OCI-LY1 (cell line): ENCODE measurements around the gene DNAH8.

Source experiments
- H2AFZ ChIP-seq: fragments of 200-600 bp; sonication (generic), shearing (Covaris generic); 2 replicates; pipeline ENCODE4 v1.6.0; 2014; ENCODE audit warnings: antibody characterized with exemption, mild to moderate bottlenecking, low read length
- H3F3A ChIP-seq: fragments of 200-600 bp; sonication (generic), shearing (Covaris generic); 2 replicates; pipeline ENCODE4 v1.6.0; 2014; ENCODE audit warnings: mild to moderate bottlenecking, antibody characterized with exemption, low read length, moderate library complexity; ENCODE audit not compliant: insufficient read depth
- H3K27ac ChIP-seq: fragments of 200-600 bp; sonication (generic); 2 replicates; pipeline ENCODE4 v1.5.1; 2014; ENCODE audit warnings: low read length, mixed run types, mild to moderate bottlenecking, low read depth; ENCODE audit not compliant: poor library complexity, severe bottlenecking
- H3K27me3 ChIP-seq: fragments of 200-600 bp; sonication (generic); 2 replicates; pipeline ENCODE4 v1.6.0; 2014; ENCODE audit warnings: antibody characterized with exemption, mild to moderate bottlenecking, low read length, moderate library complexity; ENCODE audit not compliant: insufficient read depth
- H3K36me3 ChIP-seq: fragments of 200-600 bp; sonication (generic); 2 replicates; pipeline ENCODE4 v1.6.1; 2014; ENCODE audit warnings: mild to moderate bottlenecking, antibody characterized with exemption, low read length, moderate library complexity, mixed read lengths; ENCODE audit not compliant: insufficient read depth
- H3K4me1 ChIP-seq: fragments of 200-600 bp; sonication (generic); 2 replicates; pipeline ENCODE4 v1.5.1; 2014; ENCODE audit warnings: mild to moderate bottlenecking, low read length, moderate library complexity; ENCODE audit not compliant: insufficient read depth, severe bottlenecking
- H3K4me2 ChIP-seq: fragments of 200-600 bp; sonication (generic), shearing (Covaris generic); 2 replicates; pipeline ENCODE4 v1.6.1; 2014; ENCODE audit warnings: low read length
- H3K4me3 ChIP-seq: fragments of 200-600 bp; sonication (generic); 2 replicates; pipeline ENCODE4 v1.5.1; 2014; ENCODE audit warnings: low read length, low read depth, mild to moderate bottlenecking, mixed read lengths; ENCODE audit not compliant: poor library complexity, severe bottlenecking
- H3K79me2 ChIP-seq: fragments of 200-600 bp; shearing (Covaris generic); 2 replicates; pipeline ENCODE4 v1.6.1; 2016; ENCODE audit warnings: mixed run types, low read length, mixed read lengths; ENCODE audit not compliant: insufficient read depth
- H3K9ac ChIP-seq: fragments of 200-600 bp; sonication (generic), shearing (Covaris generic); 2 replicates; pipeline ENCODE4 v1.6.1; 2014; ENCODE audit warnings: mild to moderate bottlenecking, low read length, mixed read lengths
- H3K9me2 ChIP-seq: fragments of 200-600 bp; sonication (generic), shearing (Covaris generic); 2 replicates; pipeline ENCODE4 v1.6.1; 2014; ENCODE audit warnings: low read depth, mild to moderate bottlenecking, low read length, mixed read lengths
- H3K9me3 ChIP-seq: fragments of 200-600 bp; shearing (Covaris generic); 2 replicates; pipeline ENCODE4 v1.6.1; 2014; ENCODE audit warnings: low read length, mixed read lengths
- H4K20me1 ChIP-seq: fragments of 200-600 bp; sonication (generic), shearing (Covaris generic); 2 replicates; pipeline ENCODE4 v1.6.0; 2016; ENCODE audit warnings: mild to moderate bottlenecking, low read length; ENCODE audit not compliant: insufficient read depth
- CTCF ChIP-seq: fragments of 200-600 bp; sonication (generic), shearing (Covaris generic); IDR thresholded peaks from 2 replicates; pipeline ENCODE4 v1.5.1; 2017; ENCODE audit warnings: mild to moderate bottlenecking, antibody characterized with exemption, low read length, moderate library complexity, mixed read lengths
- EZH2 ChIP-seq: fragments of 200-600 bp; sonication (generic), shearing (Covaris generic); IDR thresholded peaks from 2 replicates; pipeline ENCODE4 v1.8.0; 2017; ENCODE audit warnings: borderline replicate concordance, mixed run types, mild to moderate bottlenecking, antibody characterized with exemption, low read length, moderate library complexity, mixed read lengths

The DNAH8 gene

GRCh38 chr6:39035681-39036080, 320.6 kb downstream of the DNAH8 start:
- Histone ChIP-seq H3K9me3 (no peaks in the 10 kb centered on the region), H3F3A (no peaks in the 10 kb centered on the region), H3K27me3 (no peaks in the 10 kb centered on the region), H3K4me1 (no peaks in the 10 kb centered on the region), H3K4me2 (no peak overlapping the region), H3K36me3 (no peaks in the 10 kb centered on the region), H3K4me3 (no peak overlapping the region), H4K20me1 (no peaks in the 10 kb centered on the region), H2AFZ (no peak overlapping the region), H3K27ac (no peak overlapping the region), H3K79me2 (no peaks in the 10 kb centered on the region), H3K9me2 (no peaks in the 10 kb centered on the region), H3K9ac (no peak overlapping the region)
- TF ChIP-seq EZH2 (no peak), CTCF (no peak)

- no peaks in the 10 kb centered on the region for H3K9me3 ChIP-seq
- H3K4me1 ChIP-seq: no peaks in the 10 kb centered on the region
- no peak overlapping the region for H3K4me3 ChIP-seq
- H3K27ac ChIP-seq: no peak overlapping the region
- H3K36me3 ChIP-seq: no peaks in the 10 kb centered on the region
- no peaks in the 10 kb centered on the region for H3K79me2 ChIP-seq
- TF ChIP-seq CTCF (no peak), EZH2 (no peak)
- no peak overlapping the region for H3K4me2 ChIP-seq
- H3K9ac ChIP-seq: no peak overlapping the region
- no peaks in the 10 kb centered on the region for H4K20me1 ChIP-seq
- H3F3A ChIP-seq: no peaks in the 10 kb centered on the region
- H3K27me3 ChIP-seq: no peaks in the 10 kb centered on the region
- H2AFZ ChIP-seq: no peak overlapping the region
- no peaks in the 10 kb centered on the region for H3K9me2 ChIP-seq
These were observed 322.0 kb downstream of the DNAH8 start for GRCh38 chr6:39037082-39037508.

GRCh38 chr6:39037707-39038106, 322.6 kb downstream of the DNAH8 start:
- Histone ChIP-seq H3K27me3 (no peaks in the 10 kb centered on the region), H2AFZ (no peak overlapping the region), H3F3A (no peaks in the 10 kb centered on the region), H3K27ac (no peak overlapping the region), H4K20me1 (no peaks in the 10 kb centered on the region), H3K4me1 (no peaks in the 10 kb centered on the region), H3K9ac (no peak overlapping the region), H3K4me2 (no peak overlapping the region), H3K79me2 (no peaks in the 10 kb centered on the region), H3K4me3 (no peak overlapping the region), H3K9me3 (no peaks in the 10 kb centered on the region), H3K36me3 (no peaks in the 10 kb centered on the region), H3K9me2 (no peaks in the 10 kb centered on the region)
- no peak for TF ChIP-seq CTCF
- TF ChIP-seq EZH2: no peak
